Cardiac muscle cell (in vitro differentiated cells and primary cell): ENCODE results near the gene GPR137. TPM values are rescaled to one million over a fixed set of nuclear protein-coding genes. Genes with fewer than 3 reads are reported as not detected.

Source experiments
- DNase-seq, 2 donors: peaks; one replicate each; pipeline versions ENCODE4 v3.0.0 to v3.0.0-alpha.2; 2010 to 2017; ENCODE audit warnings: low read depth in 1 of 2, low spot score in 1 of 2
- H3K27ac ChIP-seq: fragments of 200-600 bp; sonication (generic); 2 replicates; pipeline ENCODE4 v1.5.1; 2016
- H3K27me3 ChIP-seq: fragments of 200-600 bp; sonication (generic); 2 replicates; pipeline ENCODE4 v1.6.0; 2016; ENCODE audit warnings: control low read depth
- H3K36me3 ChIP-seq: fragments of 200-600 bp; sonication (generic); 2 replicates; pipeline ENCODE4 v1.5.1; 2016; ENCODE audit warnings: control low read depth
- H3K4me1 ChIP-seq: fragments of 200-600 bp; sonication (generic); 2 replicates; pipeline ENCODE4 v1.8.1; 2017; ENCODE audit warnings: low read depth, mild to moderate bottlenecking, mixed run types
- H3K4me3 ChIP-seq: fragments of 200-600 bp; sonication (generic); 2 replicates; pipeline ENCODE4 v1.5.1; 2016; ENCODE audit warnings: mild to moderate bottlenecking
- H3K9me3 ChIP-seq: fragments of 200-600 bp; sonication (generic); 2 replicates; pipeline ENCODE4 v1.5.1; 2017; ENCODE audit warnings: low read depth, mild to moderate bottlenecking, control low read depth
- polyA plus RNA-seq: library from polyadenylated mRNA; unstranded; fragments of >200 nt; fragmentation: Nextera tagmentation; extraction: Ambion mirVana; gene quantifications from 2 replicates; pipeline ENCODE4 v1.2.1, GENCODE V29; 2016
- total RNA-seq: library from RNA; depleted of rRNA; stranded (reverse); fragments of >200 nt; gene quantifications from 2 replicates; pipeline ENCODE4 v1.2.3, GENCODE V29; 2016
- TF ChIP-seq, protein P1 (sequence below): IDR thresholded peaks from 2 replicates; pipeline ENCODE4 v1.5.1; 2012; ENCODE audit warnings: low read depth, mild to moderate bottlenecking, low read length

The GPR137 gene
- total and polyA plus RNA-seq, 2 experiments from 2014 or later: 37.7 to 82.6 TPM

DNA sequence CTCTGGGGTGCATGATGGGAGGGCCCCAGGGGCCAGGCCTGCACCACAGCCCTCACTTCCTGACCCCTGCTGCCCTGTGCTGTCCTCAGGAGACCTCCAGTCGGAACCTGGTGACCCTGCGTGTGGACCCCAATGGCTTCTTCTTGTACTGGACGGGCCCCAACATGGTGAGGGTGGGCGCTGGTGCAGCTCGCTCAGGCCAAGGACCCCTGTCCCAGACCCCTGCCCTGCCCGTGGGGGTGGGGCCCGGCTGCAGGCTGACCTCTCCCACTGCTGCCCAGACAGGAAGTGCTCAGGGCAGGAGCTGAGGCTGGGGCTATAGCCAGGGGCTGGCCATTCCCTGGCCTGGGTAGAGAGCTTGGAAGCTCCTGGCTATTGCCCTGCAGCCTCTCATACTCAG lies 31.3 kb upstream of the GPR137 start:
- Histone ChIP-seq H3K27ac (no peak overlapping the region), H3K27me3 (no peaks in the 10 kb centered on the region), H3K36me3 (no peaks in the 10 kb centered on the region), H3K4me3 (no peak overlapping the region), H3K4me1 (no peaks in the 10 kb centered on the region), H3K9me3 (no peaks in the 10 kb centered on the region)
- TF ChIP-seq, protein P1, sequence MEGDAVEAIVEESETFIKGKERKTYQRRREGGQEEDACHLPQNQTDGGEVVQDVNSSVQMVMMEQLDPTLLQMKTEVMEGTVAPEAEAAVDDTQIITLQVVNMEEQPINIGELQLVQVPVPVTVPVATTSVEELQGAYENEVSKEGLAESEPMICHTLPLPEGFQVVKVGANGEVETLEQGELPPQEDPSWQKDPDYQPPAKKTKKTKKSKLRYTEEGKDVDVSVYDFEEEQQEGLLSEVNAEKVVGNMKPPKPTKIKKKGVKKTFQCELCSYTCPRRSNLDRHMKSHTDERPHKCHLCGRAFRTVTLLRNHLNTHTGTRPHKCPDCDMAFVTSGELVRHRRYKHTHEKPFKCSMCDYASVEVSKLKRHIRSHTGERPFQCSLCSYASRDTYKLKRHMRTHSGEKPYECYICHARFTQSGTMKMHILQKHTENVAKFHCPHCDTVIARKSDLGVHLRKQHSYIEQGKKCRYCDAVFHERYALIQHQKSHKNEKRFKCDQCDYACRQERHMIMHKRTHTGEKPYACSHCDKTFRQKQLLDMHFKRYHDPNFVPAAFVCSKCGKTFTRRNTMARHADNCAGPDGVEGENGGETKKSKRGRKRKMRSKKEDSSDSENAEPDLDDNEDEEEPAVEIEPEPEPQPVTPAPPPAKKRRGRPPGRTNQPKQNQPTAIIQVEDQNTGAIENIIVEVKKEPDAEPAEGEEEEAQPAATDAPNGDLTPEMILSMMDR: no peak
- DNase-seq: no peak

DNA sequence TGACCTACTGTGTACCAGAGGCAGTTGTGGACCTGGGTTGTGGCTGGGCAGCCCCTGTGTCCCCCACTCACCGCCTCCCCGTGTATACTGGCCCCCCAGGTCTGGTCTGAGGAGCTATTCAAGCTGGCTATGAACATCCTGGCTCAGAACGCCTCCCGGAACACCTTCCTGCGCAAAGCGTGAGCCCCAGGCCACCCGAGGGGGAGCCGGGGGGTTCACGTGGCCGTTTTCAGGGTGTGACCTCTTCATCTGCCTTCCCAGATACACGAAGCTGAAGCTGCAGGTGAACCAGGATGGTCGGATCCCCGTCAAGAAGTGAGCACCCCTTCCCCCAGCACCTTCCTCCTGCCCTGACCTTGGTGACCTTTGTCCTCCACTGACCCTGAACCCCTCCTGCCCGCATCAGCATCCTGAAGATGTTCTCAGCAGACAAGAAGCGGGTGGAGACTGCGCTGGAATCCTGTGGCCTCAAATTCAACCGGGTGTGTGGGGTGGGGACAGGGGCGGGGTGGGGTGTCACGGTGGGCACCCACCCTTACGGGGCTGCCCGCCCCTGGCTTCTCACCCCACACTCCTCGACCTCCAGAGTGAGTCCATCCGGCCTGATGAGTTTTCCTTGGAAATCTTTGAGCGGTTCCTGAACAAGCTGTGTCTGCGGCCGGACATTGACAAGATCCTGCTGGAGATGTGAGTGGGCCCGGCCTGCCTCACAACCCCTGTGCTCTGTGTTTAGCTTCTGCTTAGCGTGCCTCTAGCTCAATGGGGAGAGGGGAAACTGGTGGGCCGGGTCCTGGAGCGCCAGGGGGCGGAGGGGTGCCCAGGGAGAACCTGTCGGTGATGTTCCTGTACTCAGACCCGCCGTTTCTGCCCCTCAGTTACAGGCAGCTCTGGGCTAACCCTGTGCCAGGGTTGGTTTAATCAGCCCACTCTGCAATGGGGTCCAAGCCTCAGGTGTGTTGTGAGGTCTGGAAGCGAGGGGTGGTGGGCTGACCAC lies 30.2 kb upstream of the GPR137 start:
- TF ChIP-seq, protein P1: no peak
- no peak overlapping the region for H3K27ac ChIP-seq
- H3K36me3 ChIP-seq: no peaks in the 10 kb centered on the region
- H3K9me3 ChIP-seq: no peaks in the 10 kb centered on the region
- H3K27me3 ChIP-seq: no peaks in the 10 kb centered on the region
- no peaks in the 10 kb centered on the region for H3K4me1 ChIP-seq
- H3K4me3 ChIP-seq: no peak overlapping the region
- no peak for DNase-seq

DNA sequence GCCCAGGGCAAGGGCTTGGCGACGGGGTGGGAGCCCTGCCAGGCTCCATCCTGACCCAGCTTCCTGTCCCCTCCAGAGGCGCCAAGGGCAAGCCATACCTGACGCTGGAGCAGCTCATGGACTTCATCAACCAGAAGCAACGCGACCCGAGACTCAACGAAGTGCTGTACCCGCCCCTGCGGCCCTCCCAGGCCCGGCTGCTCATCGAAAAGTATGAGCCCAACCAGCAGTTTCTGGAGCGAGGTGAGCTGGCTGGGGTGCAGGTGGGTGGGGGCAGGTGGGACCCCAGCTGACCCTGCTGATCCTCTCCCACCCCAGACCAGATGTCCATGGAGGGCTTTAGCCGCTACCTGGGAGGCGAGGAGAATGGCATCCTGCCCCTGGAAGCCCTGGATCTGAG lies 29.3 kb upstream of the GPR137 start:
- no peaks in the 10 kb centered on the region for H3K36me3 ChIP-seq
- H3K4me3 ChIP-seq: no peak overlapping the region
- no peak for DNase-seq
- H3K27ac ChIP-seq: no peak overlapping the region
- TF ChIP-seq, protein P1: no peak
- no peaks in the 10 kb centered on the region for H3K27me3 ChIP-seq
- H3K4me1 ChIP-seq: no peaks in the 10 kb centered on the region
- H3K9me3 ChIP-seq: no peaks in the 10 kb centered on the region

DNA sequence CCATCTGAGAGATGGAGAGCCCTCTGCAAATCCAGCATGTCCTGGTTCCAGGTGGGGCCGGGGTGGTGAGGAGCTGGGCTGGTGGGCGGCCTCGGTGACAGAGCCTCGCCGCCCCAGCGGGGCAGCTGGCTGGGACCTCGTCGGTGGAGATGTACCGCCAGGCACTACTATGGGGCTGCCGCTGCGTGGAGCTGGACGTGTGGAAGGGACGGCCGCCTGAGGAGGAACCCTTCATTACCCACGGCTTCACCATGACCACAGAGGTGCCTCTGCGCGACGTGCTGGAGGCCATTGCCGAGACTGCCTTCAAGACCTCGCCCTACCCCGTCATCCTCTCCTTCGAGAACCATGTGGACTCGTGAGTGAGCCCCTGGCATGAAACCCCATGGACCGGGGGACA lies 27.3 kb upstream of the GPR137 start:
- Histone ChIP-seq H3K4me3 (no peak overlapping the region), H3K36me3 (no peaks in the 10 kb centered on the region), H3K27ac (no peak overlapping the region), H3K4me1 (no peaks in the 10 kb centered on the region), H3K27me3 (no peaks in the 10 kb centered on the region), H3K9me3 (no peaks in the 10 kb centered on the region)
- TF ChIP-seq, protein P1: no peak
- DNase-seq: no peak

DNA sequence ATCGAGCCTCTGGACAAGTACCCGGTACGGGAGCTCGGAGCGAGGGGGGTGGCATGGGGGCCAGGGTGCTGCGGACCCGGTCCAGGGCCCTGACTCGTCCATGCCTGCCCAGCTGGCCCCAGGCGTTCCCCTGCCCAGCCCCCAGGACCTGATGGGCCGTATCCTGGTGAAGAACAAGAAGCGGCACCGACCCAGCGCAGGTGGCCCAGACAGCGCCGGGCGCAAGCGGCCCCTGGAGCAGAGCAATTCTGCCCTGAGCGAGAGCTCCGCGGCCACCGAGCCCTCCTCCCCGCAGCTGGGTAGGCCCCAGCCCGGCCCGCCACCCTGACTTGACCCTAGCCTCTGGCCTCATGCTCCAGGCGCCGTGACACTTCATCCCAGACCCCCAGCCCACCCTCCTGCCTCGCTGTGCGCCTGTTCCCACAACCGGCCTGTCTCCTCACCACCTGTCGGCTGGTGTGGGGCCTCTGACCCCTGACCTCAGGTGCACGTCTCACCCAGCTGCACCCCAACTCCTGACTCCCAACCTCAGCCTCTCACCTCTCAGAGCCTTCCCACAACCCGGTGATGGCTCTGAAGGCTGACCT lies 26.6 kb upstream of the GPR137 start:
- H3K27ac ChIP-seq: no peak overlapping the region
- TF ChIP-seq, protein P1: no peak
- no peaks in the 10 kb centered on the region for H3K9me3 ChIP-seq
- H3K36me3 ChIP-seq: no peaks in the 10 kb centered on the region
- no peaks in the 10 kb centered on the region for H3K27me3 ChIP-seq
- no peak for DNase-seq
- no peak overlapping the region for H3K4me3 ChIP-seq
- no peaks in the 10 kb centered on the region for H3K4me1 ChIP-seq
